ENCODE measurements around the gene RASA3. TPM values are rescaled to one million over a fixed set of nuclear protein-coding genes. Genes with fewer than 3 reads are reported as not detected.

The RASA3 gene
- total and polyA plus RNA-seq, 2 of the 4 experiments (the other 2 are of a cell fraction): 21.0 to 31.4 TPM

DNA sequence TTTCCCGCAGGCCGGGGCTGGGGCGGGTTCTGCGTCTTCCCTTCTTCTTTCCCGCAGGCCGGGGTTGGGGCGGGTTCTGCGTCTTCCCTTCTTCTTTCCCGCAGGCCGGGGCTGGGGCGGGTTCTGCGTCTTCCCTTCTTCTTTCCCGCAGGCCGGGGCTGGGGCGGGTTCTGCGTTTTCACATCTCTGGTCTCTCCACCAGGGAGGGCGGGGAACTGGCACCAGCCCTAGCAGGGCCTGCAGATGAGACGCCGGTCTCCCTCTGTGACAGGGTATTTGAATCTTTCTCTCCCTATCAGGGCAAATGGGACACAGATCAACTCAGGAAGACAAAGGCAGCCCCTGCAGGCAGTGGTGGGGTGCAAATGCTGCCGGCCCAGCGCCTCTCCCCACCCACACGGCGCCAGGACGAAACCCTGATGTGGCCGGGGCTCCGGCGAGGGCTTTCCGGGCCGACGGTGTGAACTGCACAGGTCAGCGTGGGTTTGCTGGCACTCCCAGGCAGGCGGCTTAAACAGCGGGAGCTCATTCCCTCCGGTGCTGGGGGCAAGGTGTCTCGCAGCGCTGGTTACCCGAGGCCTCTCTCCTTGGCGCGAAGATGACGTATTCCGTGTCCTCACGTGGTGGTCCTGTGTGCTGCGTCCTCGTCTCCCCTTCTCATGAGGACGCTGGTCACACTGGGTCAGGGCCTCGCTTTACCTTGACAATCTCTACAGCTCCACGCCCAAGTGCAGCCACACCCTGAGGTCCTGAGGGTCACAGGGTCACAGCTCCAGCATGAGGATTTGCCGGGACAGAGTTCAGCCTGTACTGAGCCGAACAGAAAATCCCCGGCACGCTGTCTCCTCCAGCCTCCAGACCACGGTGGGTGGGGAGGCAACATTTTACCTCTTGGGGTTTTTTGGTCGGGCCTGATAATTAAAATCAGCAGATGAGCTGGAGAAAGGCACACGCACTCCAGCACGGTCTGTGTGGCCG is 157.8 kb downstream of the RASA3 start (continued):
- TF ChIP-seq, protein P1, sequence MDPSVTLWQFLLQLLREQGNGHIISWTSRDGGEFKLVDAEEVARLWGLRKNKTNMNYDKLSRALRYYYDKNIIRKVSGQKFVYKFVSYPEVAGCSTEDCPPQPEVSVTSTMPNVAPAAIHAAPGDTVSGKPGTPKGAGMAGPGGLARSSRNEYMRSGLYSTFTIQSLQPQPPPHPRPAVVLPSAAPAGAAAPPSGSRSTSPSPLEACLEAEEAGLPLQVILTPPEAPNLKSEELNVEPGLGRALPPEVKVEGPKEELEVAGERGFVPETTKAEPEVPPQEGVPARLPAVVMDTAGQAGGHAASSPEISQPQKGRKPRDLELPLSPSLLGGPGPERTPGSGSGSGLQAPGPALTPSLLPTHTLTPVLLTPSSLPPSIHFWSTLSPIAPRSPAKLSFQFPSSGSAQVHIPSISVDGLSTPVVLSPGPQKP (IDR thresholded peaks at IDR 0.05; ENCODE audit: borderline replicate concordance, low read depth, low read length): no peak

Measured in IMR-90 (cell line).